ENCODE results near the gene ADGRB3.
"Not testable (repeated sequence)": the region's sequence is repeated elsewhere in the genome, so short reads cannot be mapped to it uniquely, and the experiment has no call there.

The ADGRB3 gene

GRCh38 chr6:68880050-68880813 lies 245.2 kb downstream of the ADGRB3 start:
- Histone ChIP-seq H3K9ac (no peak overlapping the region), H3K79me2 (no peaks in the 10 kb centered on the region), H3K4me2 (ENCODE audit: low read length) (no peak overlapping the region), H3K36me3 (ENCODE audit: control insufficient read depth, insufficient read depth, low read length) (no peaks in the 10 kb centered on the region), H3K4me3 (ENCODE audit: low read depth, low read length) (no peak overlapping the region), H3K4me1 (no peaks in the 10 kb centered on the region), H3K27ac (no peak overlapping the region), H3K27me3 (ENCODE audit: control insufficient read depth, insufficient read depth, low read length) (no peaks in the 10 kb centered on the region), H2AFZ (no peak overlapping the region), H3K9me3 (ENCODE audit: control insufficient read depth, low read length) (no peaks in the 10 kb centered on the region)
- no peak for TF ChIP-seq CTCF (IDR thresholded peaks at IDR 0.05)

- not testable (repeated sequence) for H3K4me2 ChIP-seq (ENCODE audit: low read length); H3K79me2 ChIP-seq; H3K4me3 ChIP-seq (ENCODE audit: low read depth, low read length); H3K36me3 ChIP-seq (ENCODE audit: control insufficient read depth, insufficient read depth, low read length); H2AFZ ChIP-seq; H3K4me1 ChIP-seq; H3K9me3 ChIP-seq (ENCODE audit: control insufficient read depth, low read length); H3K9ac ChIP-seq; H3K27me3 ChIP-seq (ENCODE audit: control insufficient read depth, insufficient read depth, low read length); H3K27ac ChIP-seq
Observed at GRCh38 chr6:68883325-68883724, 248.2 kb downstream of the ADGRB3 start.

GRCh38 chr6:68891419-68891818 lies 256.3 kb downstream of the ADGRB3 start:
- Histone ChIP-seq H2AFZ (no peak overlapping the region), H3K36me3 (ENCODE audit: control insufficient read depth, insufficient read depth, low read length) (no peaks in the 10 kb centered on the region), H3K4me3 (ENCODE audit: low read depth, low read length) (no peak overlapping the region), H3K9ac (no peak overlapping the region), H3K27ac (no peak overlapping the region), H3K4me2 (ENCODE audit: low read length) (no peak overlapping the region), H3K4me1 (no peaks in the 10 kb centered on the region), H3K27me3 (ENCODE audit: control insufficient read depth, insufficient read depth, low read length) (no peaks in the 10 kb centered on the region), H3K79me2 (no peaks in the 10 kb centered on the region), H3K9me3 (ENCODE audit: control insufficient read depth, low read length) (no peaks in the 10 kb centered on the region)
- TF ChIP-seq CTCF (IDR thresholded peaks at IDR 0.05): no peak

- Histone ChIP-seq H3K27me3 (ENCODE audit: control insufficient read depth, insufficient read depth, low read length) (no peaks in the 10 kb centered on the region), H3K9me3 (ENCODE audit: control insufficient read depth, low read length) (no peaks in the 10 kb centered on the region), H3K27ac (no peak overlapping the region), H3K36me3 (ENCODE audit: control insufficient read depth, insufficient read depth, low read length) (no peaks in the 10 kb centered on the region), H3K79me2 (no peaks in the 10 kb centered on the region), H3K4me3 (ENCODE audit: low read depth, low read length) (no peak overlapping the region), H3K9ac (no peak overlapping the region), H3K4me1 (no peaks in the 10 kb centered on the region), H3K4me2 (ENCODE audit: low read length) (no peak overlapping the region), H2AFZ (no peak overlapping the region)
- TF ChIP-seq CTCF (IDR thresholded peaks at IDR 0.05): no peak
Observed at GRCh38 chr6:68892452-68892851, 257.4 kb downstream of the ADGRB3 start.

- H3K79me2 ChIP-seq: no peaks in the 10 kb centered on the region
- H3K4me1 ChIP-seq: no peaks in the 10 kb centered on the region
- H3K27me3 ChIP-seq (ENCODE audit: control insufficient read depth, insufficient read depth, low read length): no peaks in the 10 kb centered on the region
- TF ChIP-seq CTCF (IDR thresholded peaks at IDR 0.05): no peak
- H3K4me2 ChIP-seq (ENCODE audit: low read length): no peak overlapping the region
- H3K27ac ChIP-seq: no peak overlapping the region
- no peaks in the 10 kb centered on the region for H3K9me3 ChIP-seq (ENCODE audit: control insufficient read depth, low read length)
- no peak overlapping the region for H3K9ac ChIP-seq
- no peak overlapping the region for H2AFZ ChIP-seq
- H3K36me3 ChIP-seq (ENCODE audit: control insufficient read depth, insufficient read depth, low read length): no peaks in the 10 kb centered on the region
- no peak overlapping the region for H3K4me3 ChIP-seq (ENCODE audit: low read depth, low read length)
Observed at GRCh38 chr6:68895929-68896328, 260.8 kb downstream of the ADGRB3 start.
